Tibial artery (tissue), 4 donors: ENCODE data around the gene THADA.

Experiments
- DNase-seq, 2 donors: peaks; one replicate each; pipeline ENCODE4 v3.0.0-alpha.2; 2019
- H3K27ac ChIP-seq, 2 donors: fragments of 200-600 bp; sonication (generic) in 1 of 2; 1 replicate in 1 of 2; 2 replicates in 1 of 2; pipeline ENCODE4 v1.5.1; 2018 to 2019; ENCODE audit warnings: mild to moderate bottlenecking in 1 of 2
- H3K27me3 ChIP-seq, 2 donors: fragments of 200-600 bp; sonication (generic) in 1 of 2; one replicate each; pipeline versions ENCODE4 v1.5.1 to v1.6.0; 2016 to 2019
- H3K36me3 ChIP-seq, 3 donors: fragments of 200-600 bp; sonication (generic) in 2 of 3; one replicate each; pipeline ENCODE4 v1.5.1; 2016 to 2019; ENCODE audit warnings: mild to moderate bottlenecking in 2 of 3
- H3K4me1 ChIP-seq, 4 donors: fragments of 200-600 bp; sonication (generic) in 2 of 4; 1 replicate in 3 of 4; 2 replicates in 1 of 4; pipeline ENCODE4 v1.5.1; 2016 to 2019
- H3K4me3 ChIP-seq, 2 donors: fragments of 200-600 bp; sonication (generic) in 1 of 2; 1 replicate in 1 of 2; 2 replicates in 1 of 2; pipeline ENCODE4 v1.5.1; 2018 to 2019; ENCODE audit warnings: mild to moderate bottlenecking in 2 of 2
- H3K9me3 ChIP-seq, 3 donors: fragments of 200-600 bp; sonication (generic) in 1 of 3; one replicate each; pipeline ENCODE4 v1.5.1; 2016 to 2019
- CTCF ChIP-seq, 2 experiments: fragments of 200-600 bp in 1 of 2; fragments of 450-650 bp in 1 of 2; IDR thresholded peaks; one replicate each; pipeline ENCODE4 v1.5.1; 2017 to 2019; ENCODE audit warnings: antibody characterized with exemption in 2 of 2, mild to moderate bottlenecking in 1 of 2, moderate library complexity in 1 of 2
- intact Hi-C: fragments of 100-400 bp; cut with DNase I; formaldehyde crosslinking; loops from one replicate; pipeline ENCODE4 v1.15.0; 2023; ENCODE audit warnings: low total_unique reads

The THADA gene

GRCh38 chr2:43186679-43187374, 409.0 kb downstream of the THADA start:
- H3K4me1 ChIP-seq = no peaks in the 10 kb centered on the region
- no peaks in the 10 kb centered on the region for H3K9me3 ChIP-seq
- intact Hi-C loops = no loop called here
- no peak for TF ChIP-seq CTCF (IDR thresholded peaks at IDR 0.05)
- H3K4me3 ChIP-seq = no peak overlapping the region
- H3K27me3 ChIP-seq = no peaks in the 10 kb centered on the region
- peak in 1 of 2 donors; percentile 49 for DNase-seq
- H3K36me3 ChIP-seq = no peaks in the 10 kb centered on the region
- no peak overlapping the region for H3K27ac ChIP-seq

- no peaks in the 10 kb centered on the region for H3K36me3 ChIP-seq
- H3K4me1 ChIP-seq = no peaks in the 10 kb centered on the region
- no peak for TF ChIP-seq CTCF (IDR thresholded peaks at IDR 0.05)
- DNase-seq = no peak
- H3K4me3 ChIP-seq = no peak overlapping the region
- no peaks in the 10 kb centered on the region for H3K27me3 ChIP-seq
- H3K27ac ChIP-seq = no peak overlapping the region
- intact Hi-C loops = no loop called here
- H3K9me3 ChIP-seq = no peaks in the 10 kb centered on the region
Measured at GRCh38 chr2:43186321-43186678, 409.5 kb downstream of the THADA start.

- intact Hi-C loops = no loop called here
- Histone ChIP-seq H3K4me1 (no peaks in the 10 kb centered on the region), H3K4me3 (no peak overlapping the region), H3K9me3 (no peaks in the 10 kb centered on the region), H3K27me3 (no peaks in the 10 kb centered on the region), H3K36me3 (no peaks in the 10 kb centered on the region), H3K27ac (no peak overlapping the region)
- TF ChIP-seq CTCF (IDR thresholded peaks at IDR 0.05) = no peak
- no peak for DNase-seq
Measured at GRCh38 chr2:43185146-43185545, 410.7 kb downstream of the THADA start.

- DNase-seq = no peak
- Histone ChIP-seq H3K9me3 (no peaks in the 10 kb centered on the region), H3K4me1 (peaks cover 0 to 6% (median 2%) of the 10 kb centered on the region in 4 donors), H3K27ac (no peak overlapping the region), H3K27me3 (no peaks in the 10 kb centered on the region), H3K36me3 (no peaks in the 10 kb centered on the region), H3K4me3 (no peak overlapping the region)
- TF ChIP-seq CTCF (IDR thresholded peaks at IDR 0.05) = no peak
- intact Hi-C loops = no loop called here
Measured at GRCh38 chr2:43184339-43184895, 411.4 kb downstream of the THADA start.

- DNase-seq = no peak
- H3K27ac ChIP-seq = no peak overlapping the region
- peaks cover 1 to 13% (median 8%) of the 10 kb centered on the region in 4 donors for H3K4me1 ChIP-seq
Measured at GRCh38 chr2:43183743-43184142, 412.1 kb downstream of the THADA start.

More at GRCh38 chr2:43183743-43184142, 412.1 kb downstream of the THADA start:
- no peaks in the 10 kb centered on the region for H3K9me3 ChIP-seq
- no peaks in the 10 kb centered on the region for H3K27me3 ChIP-seq
- H3K36me3 ChIP-seq = no peaks in the 10 kb centered on the region
- no peak overlapping the region for H3K4me3 ChIP-seq
- TF ChIP-seq CTCF (IDR thresholded peaks at IDR 0.05) = no peak
- intact Hi-C loops = no loop called here
